A673 (cell line): ENCODE measurements around the gene GPD1L. TPM values are rescaled to one million over a fixed set of nuclear protein-coding genes. Genes with fewer than 3 reads are reported as not detected.

Experiments
- BruUV-seq: library from RNA; stranded (reverse); fragments of 400-500 nt; replicated peaks from 2 replicates; lab custom pipeline; 2021; lab: Mats Ljungman, UMichigan
- CTCF ChIA-PET: fragments of 300-600 bp; sonication (Branson Sonifier 250); formaldehyde crosslinking; loops from one replicate; lab custom pipeline; 2022; ENCODE audit warnings: antibody characterized with exemption; lab: Charles Lee
- POLR2A ChIA-PET: fragments of 300-600 bp; sonication (Branson Sonifier 250); formaldehyde crosslinking; loops from one replicate; lab custom pipeline; 2022; ENCODE audit warnings: antibody characterized with exemption; ENCODE audit not compliant: low non-redundant PET; lab: Charles Lee
- DNase-seq: peaks from one replicate; pipeline ENCODE4 v3.0.0-alpha.2; 2015; ENCODE audit warnings: low spot score
- H3K27ac ChIP-seq: fragments of 200-600 bp; sonication (generic); 2 replicates; pipeline ENCODE4 v1.5.1; 2016; ENCODE audit warnings: mixed run types, low read depth, mild to moderate bottlenecking, mixed read lengths, antibody characterized with exemption, low read length; ENCODE audit not compliant: poor library complexity, severe bottlenecking
- H3K27me3 ChIP-seq: fragments of 200-600 bp; sonication (generic); replicated peaks from 2 replicates; pipeline ENCODE4 v1.6.1; 2017; ENCODE audit warnings: mixed run types, low read depth, mild to moderate bottlenecking, mixed read lengths, antibody characterized with exemption, low read length; ENCODE audit not compliant: insufficient read depth, poor library complexity
- H3K36me3 ChIP-seq: fragments of 200-600 bp; sonication (generic); 2 replicates; pipeline ENCODE4 v1.6.1; 2016; ENCODE audit warnings: mixed run types, mild to moderate bottlenecking, mixed read lengths, antibody characterized with exemption, low read length; ENCODE audit not compliant: insufficient read depth, poor library complexity, severe bottlenecking
- H3K4me1 ChIP-seq: fragments of 200-600 bp; sonication (generic); 2 replicates; pipeline ENCODE4 v1.6.1; 2017; ENCODE audit warnings: mixed run types, mild to moderate bottlenecking, mixed read lengths, antibody characterized with exemption, low read length; ENCODE audit not compliant: insufficient read depth, poor library complexity, severe bottlenecking
- H3K4me3 ChIP-seq: fragments of 200-600 bp; sonication (generic); 2 replicates; pipeline ENCODE4 v1.5.1; 2016; ENCODE audit warnings: low read depth, mixed run types, mild to moderate bottlenecking, mixed read lengths, low read length; ENCODE audit not compliant: poor library complexity, severe bottlenecking
- H3K9me3 ChIP-seq: fragments of 200-600 bp; sonication (generic); 2 replicates; pipeline ENCODE4 v1.6.1; 2016; ENCODE audit warnings: mixed run types, low read depth, mild to moderate bottlenecking, mixed read lengths, antibody characterized with exemption, low read length; ENCODE audit not compliant: poor library complexity, severe bottlenecking
- CTCF ChIP-seq: fragments of 300-800, 200-600 bp; sonication (generic); conservative IDR thresholded peaks from 2 replicates; pipeline ENCODE4 v1.5.1; 2017; ENCODE audit warnings: low read depth, mild to moderate bottlenecking, antibody characterized with exemption, low read length, moderate library complexity, mixed read lengths
- EZH2 ChIP-seq: fragments of 200-600 bp; sonication (generic); IDR thresholded peaks from 2 replicates; pipeline ENCODE4 v1.6.1; 2017; ENCODE audit warnings: borderline replicate concordance, low read depth, mild to moderate bottlenecking, mixed read lengths, antibody characterized with exemption, low read length; ENCODE audit not compliant: poor library complexity, severe bottlenecking
- intact Hi-C: fragments of 100-400 bp; cut with micrococcal nuclease; formaldehyde crosslinking; loops from one replicate; pipeline ENCODE4 v1.10.0; 2022; ENCODE audit not compliant: unreplicated experiment
- total RNA-seq: library from RNA; stranded (reverse); gene quantifications from 2 replicates; pipeline ENCODE4 v1.2.3, GENCODE V29; 2021

Gene GPD1L
- total RNA-seq, 1 experiment from 2014 or later = 9.9 TPM

GRCh38 chr3:32102289-32102688 lies 4.1 kb upstream of the GPD1L start:
- Histone ChIP-seq H3K9me3 (peaks cover 8% of the 10 kb centered on the region), H3K4me1 (no peaks in the 10 kb centered on the region), H3K4me3 (no peak overlapping the region), H3K27ac (no peak overlapping the region), H3K27me3 (no peaks in the 10 kb centered on the region), H3K36me3 (no peaks in the 10 kb centered on the region)
- DNase-seq = no peak
- intact Hi-C loops = no loop called here
- CTCF ChIA-PET = no interaction called here
- no TSS peak for BruUV-seq
- TF ChIP-seq CTCF (no peak), EZH2 (no peak)
- POLR2A ChIA-PET = no interaction called here

DNA sequence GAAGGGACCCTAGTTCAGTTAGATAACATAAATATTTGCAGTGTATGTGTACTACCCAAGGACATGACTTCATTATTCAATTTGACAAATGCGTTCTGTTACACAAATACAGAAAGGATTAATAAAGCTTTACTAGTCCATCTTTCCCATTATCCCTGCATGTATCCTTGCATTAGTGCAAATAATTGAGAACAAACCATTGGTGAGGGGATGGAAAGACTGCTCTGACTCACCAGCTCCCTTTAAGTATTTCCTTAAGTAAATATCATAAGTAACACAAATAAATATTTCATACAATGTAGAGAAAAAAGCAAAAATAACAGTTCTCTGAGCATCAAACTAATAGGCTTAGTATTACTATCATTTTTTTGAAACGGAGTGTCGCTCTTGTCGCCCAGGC lies 1.9 kb upstream of the GPD1L start:
- intact Hi-C loops = no loop called here
- ChIA-PET CTCF (no interaction called here), POLR2A (no interaction called here)
- Histone ChIP-seq H3K4me1 (peaks cover 11% of the 10 kb centered on the region), H3K9me3 (peaks cover 8% of the 10 kb centered on the region), H3K4me3 (no peak overlapping the region), H3K27me3 (no peaks in the 10 kb centered on the region), H3K27ac (no peak overlapping the region), H3K36me3 (no peaks in the 10 kb centered on the region)
- no peak for DNase-seq
- BruUV-seq = no TSS peak
- no peak for TF ChIP-seq CTCF
- TF ChIP-seq EZH2 = no peak

- H3K4me1 ChIP-seq = peaks cover 19% of the 10 kb centered on the region
- peaks cover 8% of the 10 kb centered on the region for H3K9me3 ChIP-seq
- no peak overlapping the region for H3K27ac ChIP-seq
- CTCF ChIA-PET = no interaction called here
- no peak for DNase-seq
- intact Hi-C loops = no loop called here
- no TSS peak for BruUV-seq
- peak overlapping the region; percentile 79 for H3K4me3 ChIP-seq
- POLR2A ChIA-PET = no interaction called here
- no peaks in the 10 kb centered on the region for H3K36me3 ChIP-seq
- TF ChIP-seq EZH2 = no peak
- TF ChIP-seq CTCF = no peak
- H3K27me3 ChIP-seq = no peaks in the 10 kb centered on the region
Measured at GRCh38 chr3:32105291-32106131, 909 bp upstream of the GPD1L start.
